C4-2B (cell line): ENCODE results near the gene AUTS2.
"Not testable (repeated sequence)": the region's sequence is repeated elsewhere in the genome, so short reads cannot be mapped to it uniquely, and the experiment has no call there.

Experiments used
- H3K27ac ChIP-seq: fragments of 450-650 bp; 2 replicates; pipeline ENCODE4 v1.5.1; 2017
- ZFX ChIP-seq: fragments of 450-650 bp; IDR thresholded peaks from 2 replicates; pipeline ENCODE4 v1.6.1; 2017
- TF ChIP-seq, protein P1 (sequence below): fragments of 450-650 bp; conservative IDR thresholded peaks from 2 replicates; pipeline ENCODE4 v1.5.1; 2017; ENCODE audit warnings: mild to moderate bottlenecking

Gene AUTS2

GRCh38 chr7:70807650-70808049 lies 1209.4 kb downstream of the AUTS2 start:
- TF ChIP-seq, protein P1, sequence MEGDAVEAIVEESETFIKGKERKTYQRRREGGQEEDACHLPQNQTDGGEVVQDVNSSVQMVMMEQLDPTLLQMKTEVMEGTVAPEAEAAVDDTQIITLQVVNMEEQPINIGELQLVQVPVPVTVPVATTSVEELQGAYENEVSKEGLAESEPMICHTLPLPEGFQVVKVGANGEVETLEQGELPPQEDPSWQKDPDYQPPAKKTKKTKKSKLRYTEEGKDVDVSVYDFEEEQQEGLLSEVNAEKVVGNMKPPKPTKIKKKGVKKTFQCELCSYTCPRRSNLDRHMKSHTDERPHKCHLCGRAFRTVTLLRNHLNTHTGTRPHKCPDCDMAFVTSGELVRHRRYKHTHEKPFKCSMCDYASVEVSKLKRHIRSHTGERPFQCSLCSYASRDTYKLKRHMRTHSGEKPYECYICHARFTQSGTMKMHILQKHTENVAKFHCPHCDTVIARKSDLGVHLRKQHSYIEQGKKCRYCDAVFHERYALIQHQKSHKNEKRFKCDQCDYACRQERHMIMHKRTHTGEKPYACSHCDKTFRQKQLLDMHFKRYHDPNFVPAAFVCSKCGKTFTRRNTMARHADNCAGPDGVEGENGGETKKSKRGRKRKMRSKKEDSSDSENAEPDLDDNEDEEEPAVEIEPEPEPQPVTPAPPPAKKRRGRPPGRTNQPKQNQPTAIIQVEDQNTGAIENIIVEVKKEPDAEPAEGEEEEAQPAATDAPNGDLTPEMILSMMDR = peak; percentile 2; the same call in 1 of the 2 replicates
- no peak for TF ChIP-seq ZFX
- no peak overlapping the region for H3K27ac ChIP-seq

GRCh38 chr7:70808876-70809275 lies 1210.6 kb downstream of the AUTS2 start:
- TF ChIP-seq ZFX = no peak
- TF ChIP-seq, protein P1 = no peak
- no peak overlapping the region for H3K27ac ChIP-seq

- TF ChIP-seq ZFX = no peak
- TF ChIP-seq, protein P1 = no peak
- no peak overlapping the region for H3K27ac ChIP-seq
These were observed 1212.4 kb downstream of the AUTS2 start for GRCh38 chr7:70810558-70811139.

GRCh38 chr7:70812511-70812910 lies 1214.2 kb downstream of the AUTS2 start:
- H3K27ac ChIP-seq = no peak overlapping the region
- TF ChIP-seq ZFX = no peak
- TF ChIP-seq, protein P1 = peak; percentile 27

DNA sequence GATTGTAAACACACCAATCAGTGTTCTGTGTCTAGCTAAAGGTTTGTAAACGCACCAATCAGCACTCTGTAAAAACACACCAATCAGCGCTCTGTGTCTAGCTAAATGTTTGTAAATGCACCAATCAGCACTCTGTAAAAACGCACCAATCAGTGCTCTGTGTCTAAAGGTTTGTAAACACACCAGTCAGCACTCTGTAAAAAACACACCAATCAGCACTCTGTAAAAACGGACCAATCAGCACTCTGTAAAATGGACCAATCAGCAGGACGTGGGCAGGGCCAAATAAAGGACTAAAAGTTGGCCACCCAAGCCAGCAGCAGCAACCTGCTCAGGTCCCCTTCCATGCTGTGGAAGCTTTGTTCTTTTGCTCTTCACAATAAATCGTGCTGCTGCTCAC lies 1224.2 kb downstream of the AUTS2 start:
- not testable (repeated sequence) for H3K27ac ChIP-seq

GRCh38 chr7:70829221-70830059 lies 1231.2 kb downstream of the AUTS2 start:
- TF ChIP-seq ZFX = no peak
- TF ChIP-seq, protein P1 = peak; percentile 83
- no peak overlapping the region for H3K27ac ChIP-seq

GRCh38 chr7:70830060-70830395 lies 1231.8 kb downstream of the AUTS2 start:
- TF ChIP-seq, protein P1 = no peak
- TF ChIP-seq ZFX = no peak
- no peak overlapping the region for H3K27ac ChIP-seq

DNA sequence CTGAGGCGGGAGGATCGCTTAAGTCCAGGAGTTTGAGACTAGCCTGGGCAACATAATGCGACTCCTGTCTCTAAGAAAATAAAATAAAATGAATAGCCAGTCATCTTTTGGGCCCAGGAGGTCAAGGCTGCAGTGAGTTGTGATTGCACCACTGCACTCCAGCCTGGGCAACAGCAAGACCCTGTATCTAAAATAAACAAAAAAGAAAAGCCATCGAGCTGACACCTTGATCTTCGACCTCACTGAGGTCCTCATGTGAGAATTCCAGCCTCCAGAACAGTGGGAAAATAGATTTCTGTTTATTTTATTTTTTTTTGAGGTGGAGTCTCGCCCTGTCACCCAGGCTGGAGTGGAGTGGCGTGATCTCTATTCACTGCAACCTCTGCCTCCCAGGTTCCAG lies 1232.2 kb downstream of the AUTS2 start:
- TF ChIP-seq, protein P1 = no peak
- TF ChIP-seq ZFX = no peak
- H3K27ac ChIP-seq = no peak overlapping the region
